Measurements from ENCODE around the gene MAST3.

DNA sequence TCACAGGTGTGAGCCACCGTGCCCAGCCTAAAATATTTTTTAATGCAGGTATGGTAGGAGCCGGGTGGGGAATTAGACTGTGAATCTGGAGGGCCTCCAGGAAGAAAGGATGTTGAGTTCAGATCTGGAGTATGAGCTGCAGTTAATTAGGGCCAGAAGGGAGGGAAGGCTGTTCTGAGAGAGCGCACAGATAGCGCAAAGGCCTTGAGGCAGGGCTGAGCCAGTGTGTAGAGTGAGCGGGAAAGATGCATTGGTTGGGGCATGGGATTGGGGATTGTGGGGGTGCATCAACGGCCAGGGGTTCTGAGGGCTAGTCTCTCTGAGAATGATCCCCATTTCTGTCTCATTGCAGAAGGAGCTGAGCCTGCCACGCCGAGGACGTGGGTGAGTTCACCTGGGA lies 9.7 kb downstream of the MAST3 start:
- TF ChIP-seq, protein P1, sequence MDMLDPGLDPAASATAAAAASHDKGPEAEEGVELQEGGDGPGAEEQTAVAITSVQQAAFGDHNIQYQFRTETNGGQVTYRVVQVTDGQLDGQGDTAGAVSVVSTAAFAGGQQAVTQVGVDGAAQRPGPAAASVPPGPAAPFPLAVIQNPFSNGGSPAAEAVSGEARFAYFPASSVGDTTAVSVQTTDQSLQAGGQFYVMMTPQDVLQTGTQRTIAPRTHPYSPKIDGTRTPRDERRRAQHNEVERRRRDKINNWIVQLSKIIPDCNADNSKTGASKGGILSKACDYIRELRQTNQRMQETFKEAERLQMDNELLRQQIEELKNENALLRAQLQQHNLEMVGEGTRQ (CRISPR knock-in tag; IDR thresholded peaks at IDR 0.05) = no peak
- no peak for TF ChIP-seq NFYB (CRISPR knock-in tag; conservative IDR thresholded peaks at IDR 0.05; ENCODE audit: low read depth)
- no peak for TF ChIP-seq NR1H2 (CRISPR knock-in tag; IDR thresholded peaks at IDR 0.05)
- TF ChIP-seq, protein P2, sequence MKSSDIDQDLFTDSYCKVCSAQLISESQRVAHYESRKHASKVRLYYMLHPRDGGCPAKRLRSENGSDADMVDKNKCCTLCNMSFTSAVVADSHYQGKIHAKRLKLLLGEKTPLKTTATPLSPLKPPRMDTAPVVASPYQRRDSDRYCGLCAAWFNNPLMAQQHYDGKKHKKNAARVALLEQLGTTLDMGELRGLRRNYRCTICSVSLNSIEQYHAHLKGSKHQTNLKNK (CRISPR knock-in tag; IDR thresholded peaks at IDR 0.05) = no peak
- TF ChIP-seq CREB1 (CRISPR knock-in tag; IDR thresholded peaks at IDR 0.05) = no peak
- no peak for TF ChIP-seq ETV6 (CRISPR knock-in tag; IDR thresholded peaks at IDR 0.05)
- TF ChIP-seq, protein P3, sequence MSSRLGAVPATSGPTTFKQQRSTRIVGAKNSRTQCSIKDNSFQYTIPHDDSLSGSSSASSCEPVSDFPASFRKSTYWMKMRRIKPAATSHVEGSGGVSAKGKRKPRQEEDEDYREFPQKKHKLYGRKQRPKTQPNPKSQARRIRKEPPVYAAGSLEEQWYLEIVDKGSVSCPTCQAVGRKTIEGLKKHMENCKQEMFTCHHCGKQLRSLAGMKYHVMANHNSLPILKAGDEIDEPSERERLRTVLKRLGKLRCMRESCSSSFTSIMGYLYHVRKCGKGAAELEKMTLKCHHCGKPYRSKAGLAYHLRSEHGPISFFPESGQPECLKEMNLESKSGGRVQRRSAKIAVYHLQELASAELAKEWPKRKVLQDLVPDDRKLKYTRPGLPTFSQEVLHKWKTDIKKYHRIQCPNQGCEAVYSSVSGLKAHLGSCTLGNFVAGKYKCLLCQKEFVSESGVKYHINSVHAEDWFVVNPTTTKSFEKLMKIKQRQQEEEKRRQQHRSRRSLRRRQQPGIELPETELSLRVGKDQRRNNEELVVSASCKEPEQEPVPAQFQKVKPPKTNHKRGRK (CRISPR knock-in tag; IDR thresholded peaks at IDR 0.05; ENCODE audit: borderline replicate concordance) = no peak
- TF ChIP-seq, protein P4, sequence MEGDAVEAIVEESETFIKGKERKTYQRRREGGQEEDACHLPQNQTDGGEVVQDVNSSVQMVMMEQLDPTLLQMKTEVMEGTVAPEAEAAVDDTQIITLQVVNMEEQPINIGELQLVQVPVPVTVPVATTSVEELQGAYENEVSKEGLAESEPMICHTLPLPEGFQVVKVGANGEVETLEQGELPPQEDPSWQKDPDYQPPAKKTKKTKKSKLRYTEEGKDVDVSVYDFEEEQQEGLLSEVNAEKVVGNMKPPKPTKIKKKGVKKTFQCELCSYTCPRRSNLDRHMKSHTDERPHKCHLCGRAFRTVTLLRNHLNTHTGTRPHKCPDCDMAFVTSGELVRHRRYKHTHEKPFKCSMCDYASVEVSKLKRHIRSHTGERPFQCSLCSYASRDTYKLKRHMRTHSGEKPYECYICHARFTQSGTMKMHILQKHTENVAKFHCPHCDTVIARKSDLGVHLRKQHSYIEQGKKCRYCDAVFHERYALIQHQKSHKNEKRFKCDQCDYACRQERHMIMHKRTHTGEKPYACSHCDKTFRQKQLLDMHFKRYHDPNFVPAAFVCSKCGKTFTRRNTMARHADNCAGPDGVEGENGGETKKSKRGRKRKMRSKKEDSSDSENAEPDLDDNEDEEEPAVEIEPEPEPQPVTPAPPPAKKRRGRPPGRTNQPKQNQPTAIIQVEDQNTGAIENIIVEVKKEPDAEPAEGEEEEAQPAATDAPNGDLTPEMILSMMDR (IDR thresholded peaks at IDR 0.05) = no peak
- TF ChIP-seq EMX1 (CRISPR knock-in tag; IDR thresholded peaks at IDR 0.05) = no peak
- TF ChIP-seq, protein P5, sequence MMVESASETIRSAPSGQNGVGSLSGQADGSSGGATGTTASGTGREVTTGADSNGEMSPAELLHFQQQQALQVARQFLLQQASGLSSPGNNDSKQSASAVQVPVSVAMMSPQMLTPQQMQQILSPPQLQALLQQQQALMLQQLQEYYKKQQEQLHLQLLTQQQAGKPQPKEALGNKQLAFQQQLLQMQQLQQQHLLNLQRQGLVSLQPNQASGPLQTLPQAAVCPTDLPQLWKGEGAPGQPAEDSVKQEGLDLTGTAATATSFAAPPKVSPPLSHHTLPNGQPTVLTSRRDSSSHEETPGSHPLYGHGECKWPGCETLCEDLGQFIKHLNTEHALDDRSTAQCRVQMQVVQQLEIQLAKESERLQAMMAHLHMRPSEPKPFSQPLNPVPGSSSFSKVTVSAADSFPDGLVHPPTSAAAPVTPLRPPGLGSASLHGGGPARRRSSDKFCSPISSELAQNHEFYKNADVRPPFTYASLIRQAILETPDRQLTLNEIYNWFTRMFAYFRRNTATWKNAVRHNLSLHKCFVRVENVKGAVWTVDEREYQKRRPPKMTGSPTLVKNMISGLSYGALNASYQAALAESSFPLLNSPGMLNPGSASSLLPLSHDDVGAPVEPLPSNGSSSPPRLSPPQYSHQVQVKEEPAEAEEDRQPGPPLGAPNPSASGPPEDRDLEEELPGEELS (CRISPR knock-in tag; IDR thresholded peaks at IDR 0.05) = no peak
- TF ChIP-seq TEAD1 (CRISPR knock-in tag; IDR thresholded peaks at IDR 0.05) = no peak
- no peak for TF ChIP-seq JAZF1 (CRISPR knock-in tag; IDR thresholded peaks at IDR 0.05)
- TF ChIP-seq, protein P6, sequence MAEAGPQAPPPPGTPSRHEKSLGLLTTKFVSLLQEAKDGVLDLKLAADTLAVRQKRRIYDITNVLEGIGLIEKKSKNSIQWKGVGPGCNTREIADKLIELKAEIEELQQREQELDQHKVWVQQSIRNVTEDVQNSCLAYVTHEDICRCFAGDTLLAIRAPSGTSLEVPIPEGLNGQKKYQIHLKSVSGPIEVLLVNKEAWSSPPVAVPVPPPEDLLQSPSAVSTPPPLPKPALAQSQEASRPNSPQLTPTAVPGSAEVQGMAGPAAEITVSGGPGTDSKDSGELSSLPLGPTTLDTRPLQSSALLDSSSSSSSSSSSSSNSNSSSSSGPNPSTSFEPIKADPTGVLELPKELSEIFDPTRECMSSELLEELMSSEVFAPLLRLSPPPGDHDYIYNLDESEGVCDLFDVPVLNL (CRISPR knock-in tag; IDR thresholded peaks at IDR 0.05; ENCODE audit: borderline replicate concordance, low read depth) = no peak
- TF ChIP-seq NR3C1 (CRISPR knock-in tag; conservative IDR thresholded peaks at IDR 0.05; ENCODE audit: low read depth) = no peak

All from WTC11 (cell line).